Nephron (organoid): ENCODE measurements around the gene HMMR.

Experiments used
- H3K27ac Mint-ChIP-seq, 3 experiments: 2 replicates each; pipeline ENCODE4 v1.8.0; 2020; ENCODE audit warnings: mixed read lengths in 3 of 3, mild to moderate bottlenecking in 2 of 3, moderate library complexity in 1 of 3
- H3K27me3 Mint-ChIP-seq: 2 replicates; pipeline ENCODE4 v1.8.0; 2021; ENCODE audit warnings: low read depth, mild to moderate bottlenecking, moderate library complexity, mixed read lengths
- H3K36me3 Mint-ChIP-seq: 2 replicates; pipeline ENCODE4 v1.8.0; 2020; ENCODE audit warnings: low read depth, mixed read lengths
- H3K4me1 Mint-ChIP-seq: 2 replicates; pipeline ENCODE4 v1.8.0; 2020; ENCODE audit warnings: mixed read lengths
- H3K4me3 Mint-ChIP-seq, 3 experiments: 2 replicates each; pipeline ENCODE4 v1.8.0; 2020; ENCODE audit warnings: mild to moderate bottlenecking in 3 of 3, mixed read lengths in 3 of 3, moderate library complexity in 2 of 3
- H3K9me3 Mint-ChIP-seq: 2 replicates; pipeline ENCODE4 v1.8.0; 2020; ENCODE audit warnings: mixed read lengths
- TF ChIP-seq, protein P1 (sequence below), 3 experiments: fragments of 200-600 bp; sonication (generic); IDR thresholded peaks; one replicate each; pipeline ENCODE4 v1.5.0; 2021; ENCODE audit warnings: antibody characterized with exemption in 3 of 3; ENCODE audit not compliant: unreplicated experiment in 3 of 3

Gene HMMR

DNA sequence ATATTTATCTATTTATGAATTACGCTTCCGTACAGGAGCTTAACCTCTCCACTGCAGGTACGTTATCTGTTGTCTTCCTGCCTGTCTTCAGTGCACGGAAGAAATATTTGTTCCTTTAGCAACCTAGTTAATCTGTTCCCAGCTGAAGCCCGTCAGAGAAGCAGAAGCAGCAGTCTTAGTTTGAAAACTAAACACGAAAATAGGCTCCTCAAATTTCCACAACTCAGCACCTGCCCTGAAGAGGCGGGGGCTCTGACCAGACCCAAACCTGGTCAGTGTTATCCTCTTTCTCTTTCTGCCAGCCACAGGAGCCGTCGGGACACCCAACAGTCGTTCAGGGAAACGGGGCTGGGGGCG lies 992 bp upstream of the HMMR start:
- TF ChIP-seq, protein P1, sequence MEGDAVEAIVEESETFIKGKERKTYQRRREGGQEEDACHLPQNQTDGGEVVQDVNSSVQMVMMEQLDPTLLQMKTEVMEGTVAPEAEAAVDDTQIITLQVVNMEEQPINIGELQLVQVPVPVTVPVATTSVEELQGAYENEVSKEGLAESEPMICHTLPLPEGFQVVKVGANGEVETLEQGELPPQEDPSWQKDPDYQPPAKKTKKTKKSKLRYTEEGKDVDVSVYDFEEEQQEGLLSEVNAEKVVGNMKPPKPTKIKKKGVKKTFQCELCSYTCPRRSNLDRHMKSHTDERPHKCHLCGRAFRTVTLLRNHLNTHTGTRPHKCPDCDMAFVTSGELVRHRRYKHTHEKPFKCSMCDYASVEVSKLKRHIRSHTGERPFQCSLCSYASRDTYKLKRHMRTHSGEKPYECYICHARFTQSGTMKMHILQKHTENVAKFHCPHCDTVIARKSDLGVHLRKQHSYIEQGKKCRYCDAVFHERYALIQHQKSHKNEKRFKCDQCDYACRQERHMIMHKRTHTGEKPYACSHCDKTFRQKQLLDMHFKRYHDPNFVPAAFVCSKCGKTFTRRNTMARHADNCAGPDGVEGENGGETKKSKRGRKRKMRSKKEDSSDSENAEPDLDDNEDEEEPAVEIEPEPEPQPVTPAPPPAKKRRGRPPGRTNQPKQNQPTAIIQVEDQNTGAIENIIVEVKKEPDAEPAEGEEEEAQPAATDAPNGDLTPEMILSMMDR (IDR thresholded peaks at IDR 0.05; ENCODE audit: unreplicated experiment in 3 of 3): no peak
- Mint-ChIP-seq H3K4me3 (peak overlapping the region; percentile 92 to 94 (median 92)), H3K9me3 (no peaks in the 10 kb centered on the region), H3K4me1 (peaks cover 55% of the 10 kb centered on the region), H3K27me3 (no peaks in the 10 kb centered on the region), H3K27ac (peak overlapping the region; percentile 100), H3K36me3 (peaks cover 35% of the 10 kb centered on the region)

DNA sequence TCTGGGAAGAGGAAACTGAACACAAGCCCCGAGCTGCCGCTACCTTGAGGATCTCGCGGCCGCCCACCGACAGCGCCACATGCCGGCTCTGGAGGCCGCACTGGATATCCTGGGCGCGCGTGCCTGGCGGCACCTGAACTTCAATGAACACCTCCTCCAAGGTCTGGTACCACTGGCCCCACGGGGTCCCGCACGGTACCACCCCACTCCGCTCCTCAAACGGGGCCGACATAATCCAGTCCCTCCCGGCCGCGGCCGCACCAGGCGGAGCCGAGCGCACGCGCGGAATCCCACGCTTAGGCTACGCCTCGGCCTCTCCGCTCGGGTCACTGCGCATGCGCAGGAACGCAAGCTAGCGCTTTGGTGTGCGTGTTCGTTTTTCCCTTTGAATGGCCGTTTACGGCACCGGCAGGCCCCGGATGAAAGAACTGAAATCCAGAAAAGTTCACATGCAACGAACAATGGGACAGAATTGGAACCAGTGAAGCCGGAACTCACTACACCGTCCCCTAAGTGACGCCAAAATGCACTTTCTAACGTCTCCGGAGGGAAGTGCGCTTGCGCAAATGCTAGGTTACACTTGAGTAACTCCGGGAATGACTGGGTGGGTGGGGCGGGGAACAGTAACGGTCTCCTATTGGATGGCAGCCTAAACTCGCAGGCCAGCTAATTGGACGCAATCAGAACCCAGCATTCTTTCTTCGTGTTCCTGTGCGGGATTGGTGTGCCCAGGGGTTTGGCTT lies 442 bp upstream of the HMMR start, which contains the start of gene NUDCD2:
TSS of gene NUDCD2 (minus strand) at position 284 of the 743 bp plus-strand sequence. CDS start at position 232, 52 bp downstream.
- peak within 1 kb of the TSS; percentile 92 to 94 (median 92) for H3K4me3 Mint-ChIP-seq
- no peaks in the 10 kb centered on the region for H3K27me3 Mint-ChIP-seq
- H3K36me3 Mint-ChIP-seq: peaks cover 34% of the 10 kb centered on the region
- peaks cover 50% of the 10 kb centered on the region for H3K4me1 Mint-ChIP-seq
- no peaks in the 10 kb centered on the region for H3K9me3 Mint-ChIP-seq
- TF ChIP-seq, protein P1 (IDR thresholded peaks at IDR 0.05; ENCODE audit: unreplicated experiment in 3 of 3): peak in 1 of 3 experiments; percentile 39
- H3K27ac Mint-ChIP-seq: peak within 1 kb of the TSS; percentile 100

DNA sequence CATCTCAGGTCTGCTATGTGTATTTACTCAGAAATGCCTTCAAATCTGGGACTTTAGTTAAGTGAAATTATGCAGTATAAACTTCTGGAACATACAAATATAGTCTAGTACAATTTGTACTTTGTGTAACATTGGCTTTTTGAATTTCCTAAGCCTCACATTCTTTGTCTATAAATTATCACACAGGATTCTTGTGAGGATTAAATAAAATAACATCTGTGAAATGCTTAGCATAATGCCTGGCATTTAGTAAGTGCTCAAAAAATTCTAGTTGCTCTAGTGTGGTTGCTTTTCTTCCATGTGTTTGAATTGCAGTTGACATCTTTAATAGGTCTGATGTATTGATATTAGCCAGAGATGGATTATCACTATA lies 2.6 kb downstream of the HMMR start:
- H3K4me3 Mint-ChIP-seq: peak overlapping the region in 1 of 3 experiments; percentile 46
- TF ChIP-seq, protein P1 (IDR thresholded peaks at IDR 0.05; ENCODE audit: unreplicated experiment in 3 of 3): no peak
- no peaks in the 10 kb centered on the region for H3K27me3 Mint-ChIP-seq
- no peak overlapping the region for H3K27ac Mint-ChIP-seq
- no peaks in the 10 kb centered on the region for H3K9me3 Mint-ChIP-seq
- peaks cover 10% of the 10 kb centered on the region for H3K36me3 Mint-ChIP-seq
- H3K4me1 Mint-ChIP-seq: peaks cover 26% of the 10 kb centered on the region

DNA sequence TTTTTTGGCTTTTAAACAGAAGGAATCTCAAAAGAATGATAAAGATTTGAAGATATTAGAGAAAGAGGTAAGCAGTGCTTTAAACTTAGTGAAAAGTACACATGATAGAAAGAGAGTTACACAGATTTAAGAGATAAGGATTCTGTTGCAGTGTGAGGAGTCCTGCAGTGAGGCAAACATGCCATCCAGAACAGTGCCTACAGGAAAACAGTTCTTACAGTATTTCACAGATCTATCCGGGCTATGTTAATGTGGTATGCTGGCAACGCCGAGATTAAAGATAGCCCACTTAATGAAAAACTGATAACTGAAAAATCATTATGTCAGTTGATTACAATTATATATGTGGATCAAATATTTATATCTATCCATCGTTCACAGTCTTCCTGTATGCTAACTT lies 7.2 kb downstream of the HMMR start:
- Mint-ChIP-seq H3K4me1 (peaks cover 5% of the 10 kb centered on the region), H3K36me3 (peaks cover 22% of the 10 kb centered on the region), H3K27ac (no peak overlapping the region), H3K27me3 (no peaks in the 10 kb centered on the region), H3K9me3 (no peaks in the 10 kb centered on the region), H3K4me3 (no peak overlapping the region)
- TF ChIP-seq, protein P1 (IDR thresholded peaks at IDR 0.05; ENCODE audit: unreplicated experiment in 3 of 3): no peak

DNA sequence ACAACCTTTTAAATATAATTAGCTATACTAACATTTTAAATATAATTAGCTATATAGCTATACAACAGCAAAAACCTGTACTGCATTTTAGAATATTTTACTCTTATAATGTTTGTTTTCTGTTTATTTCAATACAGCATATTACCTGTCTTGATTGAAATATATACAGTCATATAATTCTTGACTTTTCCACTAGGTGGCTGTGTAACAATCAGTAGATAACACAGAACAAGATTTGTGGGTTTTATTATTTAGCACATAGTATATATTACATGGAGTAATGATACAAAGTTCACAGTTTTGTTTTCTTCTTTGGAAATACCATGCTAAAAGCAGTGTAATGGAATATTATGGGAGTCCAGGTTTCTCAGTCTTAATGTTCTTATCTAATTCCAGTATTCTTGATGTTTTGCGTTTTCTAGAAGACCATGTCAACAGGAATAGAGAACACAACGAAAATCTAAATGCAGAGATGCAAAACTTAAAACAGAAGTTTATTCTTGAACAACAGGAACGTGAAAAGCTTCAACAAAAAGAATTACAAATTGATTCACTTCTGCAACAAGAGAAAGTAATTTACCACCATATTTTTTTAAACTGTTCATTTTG lies 13.3 kb downstream of the HMMR start:
- H3K4me1 Mint-ChIP-seq: no peaks in the 10 kb centered on the region
- H3K27me3 Mint-ChIP-seq: no peaks in the 10 kb centered on the region

More for the DNA sequence above, 13.3 kb downstream of the HMMR start:
- no peaks in the 10 kb centered on the region for H3K9me3 Mint-ChIP-seq
- TF ChIP-seq, protein P1 (IDR thresholded peaks at IDR 0.05; ENCODE audit: unreplicated experiment in 3 of 3): peak; percentile 21 to 59 (median 38)
- no peak overlapping the region for H3K27ac Mint-ChIP-seq
- H3K36me3 Mint-ChIP-seq: peaks cover 43% of the 10 kb centered on the region
- H3K4me3 Mint-ChIP-seq: no peak overlapping the region
